Right lobe of liver (tissue), 6 donors: ENCODE results near the gene NPAS1. TPM values are rescaled to one million over a fixed set of nuclear protein-coding genes. Genes with fewer than 3 reads are reported as not detected.

ENCODE experiments used
- ATAC-seq, 4 donors: fragments of 200-7000 bp; cut with Tn5 transposase; one replicate each; pipeline ENCODE4 v1.9.1; 2020; ENCODE audit warnings: mild to moderate bottlenecking in 4 of 4, moderate library complexity in 4 of 4
- DNase-seq, 3 donors: peaks; one replicate each; pipeline ENCODE4 v3.0.0-alpha.2; 2020
- H3K27ac ChIP-seq, 3 donors: fragments of 200-600 bp; one replicate each; pipeline ENCODE4 v1.8.0; 2022
- H3K27me3 ChIP-seq, 2 donors: fragments of 200-600 bp; one replicate each; pipeline ENCODE4 v1.8.0; 2022
- H3K36me3 ChIP-seq, 4 donors: fragments of 200-600 bp; sonication (generic) in 1 of 4; one replicate each; pipeline versions ENCODE4 v1.5.1 to v1.8.0; 2017 to 2022; ENCODE audit warnings: control low read depth in 1 of 4
- H3K4me1 ChIP-seq, 4 donors: fragments of 200-600 bp; sonication (generic) in 1 of 4; one replicate each; pipeline versions ENCODE4 v1.5.1 to v1.8.0; 2017 to 2022; ENCODE audit warnings: control low read depth in 1 of 4
- H3K4me3 ChIP-seq, 3 donors: fragments of 200-600 bp; one replicate each; pipeline ENCODE4 v1.8.0; 2022
- H3K9me3 ChIP-seq, 4 donors: fragments of 200-600 bp; sonication (generic) in 1 of 4; one replicate each; pipeline versions ENCODE4 v1.5.1 to v1.8.0; 2017 to 2022; ENCODE audit warnings: control low read depth in 1 of 4
- CTCF ChIP-seq, 4 donors: fragments of 200-600 bp in 3 of 4; fragments of 450-650 bp in 1 of 4; IDR thresholded peaks; one replicate each; pipeline versions ENCODE4 v1.5.1 to v1.8.0; 2016 to 2022; ENCODE audit warnings: antibody characterized with exemption in 4 of 4, mild to moderate bottlenecking in 2 of 4
- POLR2A ChIP-seq: fragments of 450-650 bp; IDR thresholded peaks from one replicate; pipeline ENCODE4 v1.6.1; 2017; ENCODE audit warnings: antibody characterized with exemption, mild to moderate bottlenecking
- WGBS: methylation state at CpG from one replicate; pipeline ENCODE4 v1.1.6; 2018; ENCODE audit warnings: low coverage, low lambda C conversion rate; ENCODE audit not compliant: insufficient coverage; ENCODE audit errors: missing lambda C conversion rate; 5-methylcytosine and 5-hydroxymethylcytosine counted together
- intact Hi-C, 2 donors: fragments of 100-400 bp; cut with DNase I; formaldehyde crosslinking; loops; one replicate each; pipeline versions ENCODE4 v1.11.2 to v1.14.1; 2022
- total RNA-seq, 6 experiments: library from RNA; depleted of rRNA in 2 of 6; stranded (reverse); fragments of >200 nt in 2 of 6; fragmentation: NEBNext Ultra II Directional in 3 of 6; extraction: Animal tissue kit (Norgen Biotek cat#: 25700) in 3 of 6; gene quantifications; one replicate each; pipeline versions ENCODE4 v1.1.0 to v1.2.4, GENCODE V29; 2016 to 2023
- donor health status: DM: no; HTN: yes; CAD: no.
- donor health status: DM: no; HTN: no; CAD: no.
- donor health status: DM: no; HTN: no; CAD: no.
- donor health status: DM: no; HTN: yes; CAD: no.
- donor health status: DM: no; HTN: yes; CAD: no.

The NPAS1 gene
- total RNA-seq, 6 experiments from 2014 or later, result 1.3 to 1.7 TPM; not detected in 4

GRCh38 chr19:46990991-46991676 is 28.5 kb upstream of the NPAS1 start:
- Histone ChIP-seq H3K4me1 (peaks cover 0 to 35% (median 10%) of the 10 kb centered on the region in 4 donors), H3K27me3 (no peaks in the 10 kb centered on the region), H3K36me3 (peaks cover 0 to 28% (median 11%) of the 10 kb centered on the region in 4 donors), H3K27ac (peak overlapping the region; percentile 32 to 40 (median 38)), H3K9me3 (no peaks in the 10 kb centered on the region), H3K4me3 (no peak overlapping the region)
- ATAC-seq (peak; percentile 70 to 78 (median 74)), DNase-seq (peak; percentile 79 to 86 (median 82))
- intact Hi-C loops, result loop anchor here (5.0 to 10.0 kb wide), 2 partner anchors 129 to 236 kb away; partner anchors contain the start of gene ARHGAP35 (in 1 of the 2)
- 12% methylated on average over 14 of the region's 19 CpGs for WGBS
- TF ChIP-seq CTCF (IDR thresholded peaks at IDR 0.05) (peak; percentile 74 to 87 (median 86)), POLR2A (no peak)

- Histone ChIP-seq H3K4me1 (peaks cover 0 to 26% (median 9%) of the 10 kb centered on the region in 4 donors), H3K9me3 (no peaks in the 10 kb centered on the region), H3K27ac (peak overlapping the region; percentile 9 to 49 (median 13)), H3K4me3 (no peak overlapping the region), H3K36me3 (peaks cover 0 to 36% (median 15%) of the 10 kb centered on the region in 4 donors), H3K27me3 (no peaks in the 10 kb centered on the region)
- 41% methylated on average over 7 of the region's 25 CpGs for WGBS
- ATAC-seq (peak; percentile 41 to 73 (median 70)), DNase-seq (peak; percentile 66 to 85 (median 84))
- TF ChIP-seq CTCF (IDR thresholded peaks at IDR 0.05) (peak in 1 of 4 donors; percentile 8), POLR2A (no peak)
- intact Hi-C loops, result loop anchor here (5.0 to 10.0 kb wide), 2 partner anchors 131 to 238 kb away; partner anchors contain the start of gene ARHGAP35 (in 1 of the 2)
These were observed 26.7 kb upstream of the NPAS1 start for GRCh38 chr19:46992699-46993535.

GRCh38 chr19:46993622-46994021 is 26.0 kb upstream of the NPAS1 start:
- H3K9me3 ChIP-seq, result no peaks in the 10 kb centered on the region
- TF ChIP-seq CTCF (IDR thresholded peaks at IDR 0.05) (no peak), POLR2A (no peak)
- ATAC-seq (no peak), DNase-seq (peak in 1 of 3 donors; percentile 56)
- 63% methylated on average over 4 of the region's 7 CpGs for WGBS
- H3K27ac ChIP-seq, result peak overlapping the region in 2 of 3 donors; percentile 9 to 49
- intact Hi-C loops, result loop anchor here (5.0 to 10.0 kb wide), 2 partner anchors 131 to 239 kb away; partner anchors contain the start of gene ARHGAP35 (in 1 of the 2)
- H3K36me3 ChIP-seq, result peaks cover 0 to 36% (median 17%) of the 10 kb centered on the region in 4 donors
- no peaks in the 10 kb centered on the region for H3K27me3 ChIP-seq
- H3K4me3 ChIP-seq, result no peak overlapping the region
- H3K4me1 ChIP-seq, result peaks cover 0 to 26% (median 9%) of the 10 kb centered on the region in 4 donors

GRCh38 chr19:46994141-46994686 is 25.4 kb upstream of the NPAS1 start:
- H3K27ac ChIP-seq, result peak overlapping the region in 2 of 3 donors; percentile 9 to 49
- no peak for DNase-seq
- TF ChIP-seq POLR2A (no peak), CTCF (IDR thresholded peaks at IDR 0.05) (no peak)
- WGBS, result 80% methylated on average over 3 of the region's 17 CpGs
- H3K27me3 ChIP-seq, result no peaks in the 10 kb centered on the region
- H3K4me3 ChIP-seq, result no peak overlapping the region
- intact Hi-C loops, result loop anchor here (5.0 to 10.0 kb wide), 2 partner anchors 132 to 239 kb away; partner anchors contain the start of gene ARHGAP35 (in 1 of the 2)
- peaks cover 0 to 26% (median 9%) of the 10 kb centered on the region in 4 donors for H3K4me1 ChIP-seq
- peaks cover 0 to 35% (median 12%) of the 10 kb centered on the region in 4 donors for H3K36me3 ChIP-seq
- no peaks in the 10 kb centered on the region for H3K9me3 ChIP-seq
- no peak for ATAC-seq
